ENCODE results near the gene RGS7.
"Not testable (repeated sequence)": the region's sequence is repeated elsewhere in the genome, so short reads cannot be mapped to it uniquely, and the experiment has no call there.

Gene RGS7

DNA sequence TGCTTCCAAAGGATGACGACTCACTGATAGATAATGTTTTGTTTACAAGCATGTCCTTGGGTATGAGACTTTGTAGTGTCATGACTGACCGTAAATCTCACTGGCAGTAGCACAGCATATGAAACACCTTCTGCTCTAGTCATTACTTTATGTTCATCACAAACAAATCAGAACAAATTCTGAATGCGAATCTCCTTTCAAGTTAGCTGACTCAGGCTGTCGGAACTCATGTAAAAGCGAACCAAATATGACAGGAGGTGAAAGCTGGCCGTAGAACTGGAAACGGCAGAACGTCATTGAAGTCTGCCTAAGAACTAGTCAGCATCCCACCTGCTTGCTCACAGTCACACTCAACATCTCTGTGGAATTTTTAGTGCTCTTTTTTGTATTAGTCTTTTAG is 143.9 kb downstream of the RGS7 start:
- no peak for DNase-seq (ENCODE audit: low read depth in 2 of 2)

DNA sequence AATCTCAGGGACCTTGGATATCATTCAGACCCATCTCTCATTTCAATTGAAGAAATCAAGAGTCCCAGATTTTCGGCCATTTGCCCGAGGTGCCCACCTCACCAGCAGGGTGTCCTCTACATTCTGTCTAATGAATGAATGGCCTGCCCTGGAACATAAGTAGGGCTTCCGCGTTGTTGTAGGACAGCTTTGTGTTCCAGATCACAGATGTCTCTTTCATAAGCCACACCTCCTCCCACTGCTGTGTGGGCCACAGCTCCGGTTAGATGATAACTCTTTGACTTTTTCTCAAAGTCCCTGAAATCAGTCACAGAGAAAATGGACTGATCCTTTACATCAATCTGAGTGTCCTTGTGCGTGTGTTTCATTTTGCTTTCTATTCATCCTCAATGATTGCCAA is 144.4 kb downstream of the RGS7 start:
- DNase-seq (ENCODE audit: low read depth in 2 of 2) = no peak

DNA sequence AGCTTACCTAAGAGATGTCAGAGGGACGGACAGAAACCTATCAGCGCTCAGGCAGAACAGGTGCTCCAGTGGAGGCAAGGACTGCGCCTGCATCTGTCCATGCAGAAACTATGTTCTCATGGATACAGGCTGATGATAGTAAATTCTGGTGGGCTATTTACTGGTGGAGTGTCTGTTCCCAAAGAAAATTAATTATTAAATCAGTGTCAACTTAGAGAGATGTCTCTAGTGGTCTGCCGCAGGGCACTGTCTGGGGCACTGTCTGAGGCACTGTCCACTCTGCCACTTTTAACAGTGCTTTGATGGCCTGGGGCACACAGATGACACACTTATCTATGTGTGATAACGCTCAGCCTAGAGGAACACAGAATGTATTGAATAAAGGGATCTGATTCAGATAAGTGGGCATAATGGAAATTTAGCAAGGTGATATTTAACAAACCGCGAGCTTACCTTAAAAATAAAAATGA is 148.1 kb downstream of the RGS7 start:
- DNase-seq (ENCODE audit: low read depth in 2 of 2) = no peak

DNA sequence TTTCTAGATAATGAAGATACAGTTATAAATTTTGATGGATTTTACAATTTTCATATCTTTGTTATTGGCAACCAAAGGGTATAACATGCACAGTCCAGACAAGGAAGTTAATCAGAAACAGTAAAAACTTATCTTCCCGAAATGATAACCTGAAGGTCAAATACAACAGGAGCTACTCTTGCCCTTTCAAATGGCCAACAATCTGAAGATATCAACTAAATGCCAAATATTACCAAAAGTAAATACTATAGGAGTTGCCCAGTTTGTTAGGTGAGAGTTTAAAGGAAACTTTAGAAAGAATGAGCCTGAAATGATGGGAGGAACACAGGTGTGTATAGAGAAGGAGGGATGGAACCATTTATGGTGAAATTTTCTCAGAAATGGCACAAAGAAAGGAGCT is 153.2 kb downstream of the RGS7 start:
- no peak for DNase-seq (ENCODE audit: low read depth in 2 of 2)

DNA sequence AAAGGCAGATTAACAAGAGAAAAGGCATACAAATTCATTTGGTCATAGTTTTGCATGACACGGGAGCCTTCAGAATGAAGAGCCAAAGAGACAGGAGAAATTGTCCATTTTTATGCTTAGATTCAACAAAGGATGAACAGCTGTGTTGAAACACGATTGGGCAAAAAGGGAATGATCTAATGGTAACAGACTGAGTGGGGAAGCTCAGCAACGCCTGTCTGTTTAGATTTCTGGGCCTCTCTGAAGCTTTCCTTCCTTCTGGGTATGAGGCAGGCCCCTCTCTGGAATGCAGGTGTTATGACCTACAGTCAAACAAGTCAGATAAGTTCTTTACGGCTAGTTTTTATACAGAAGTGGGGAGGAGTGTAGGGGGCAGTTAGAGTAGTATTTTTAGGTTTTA is 154.6 kb downstream of the RGS7 start:
- no peak for DNase-seq (ENCODE audit: low read depth in 2 of 2)

DNA sequence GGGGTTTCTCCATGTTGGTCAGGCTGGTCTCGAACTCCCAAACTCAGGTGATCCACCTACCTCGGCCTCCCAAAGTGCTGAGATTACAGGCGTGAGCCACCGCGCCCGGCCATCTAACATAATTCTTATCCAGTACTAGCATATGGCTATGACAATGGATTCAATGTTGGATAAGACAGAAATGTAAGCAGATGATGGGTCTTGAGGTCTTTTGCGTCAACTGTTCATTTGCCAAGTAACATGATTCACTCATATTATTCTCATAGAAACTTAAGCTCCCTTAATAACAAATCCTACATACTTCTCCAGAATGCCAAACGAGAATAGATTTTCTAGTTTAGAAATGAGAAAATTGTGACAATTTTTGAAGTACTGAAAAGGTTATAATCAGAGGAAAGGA is 170.3 kb downstream of the RGS7 start:
- DNase-seq (ENCODE audit: low read depth in 2 of 2) = no peak

DNA sequence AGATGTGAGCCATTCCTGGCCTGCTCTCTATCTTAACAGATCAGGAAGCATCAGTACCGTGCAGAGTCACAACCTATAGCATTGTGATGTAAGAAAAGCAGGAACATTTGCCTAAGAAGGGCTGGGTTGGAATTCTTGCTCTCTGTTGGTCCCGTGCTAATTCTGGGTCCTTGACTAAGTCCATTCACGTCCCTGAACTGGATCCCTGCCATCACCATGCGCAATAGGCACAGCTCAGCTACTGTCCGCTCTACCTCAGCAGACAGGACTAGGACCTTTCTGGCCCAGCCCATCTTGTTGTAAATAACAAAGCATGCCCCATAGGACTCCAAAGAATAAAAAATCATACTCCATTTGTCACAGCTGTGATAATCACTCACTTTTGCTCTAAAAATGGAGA is 175.0 kb downstream of the RGS7 start:
- DNase-seq (ENCODE audit: low read depth in 2 of 2) = no peak

DNA sequence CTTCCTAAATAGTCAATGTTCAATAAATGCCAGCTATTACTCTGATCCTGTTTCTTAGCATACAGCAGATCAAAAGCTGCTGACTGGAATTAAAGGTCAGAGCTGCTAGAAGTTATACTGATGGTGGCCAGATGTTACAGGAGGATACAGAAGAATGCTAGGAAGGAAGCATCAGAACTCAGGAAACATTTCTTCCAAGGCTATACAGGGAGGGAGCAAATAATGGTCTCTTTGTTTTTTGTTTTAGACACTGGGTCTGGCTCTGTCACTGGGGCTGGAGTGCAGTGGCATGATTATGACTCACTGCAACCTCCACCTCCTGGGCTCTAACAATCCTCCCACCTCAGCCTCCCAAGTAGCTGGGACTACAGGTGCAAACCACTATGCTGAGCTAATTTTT is 175.5 kb downstream of the RGS7 start:
- DNase-seq (ENCODE audit: low read depth in 2 of 2) = no peak

DNA sequence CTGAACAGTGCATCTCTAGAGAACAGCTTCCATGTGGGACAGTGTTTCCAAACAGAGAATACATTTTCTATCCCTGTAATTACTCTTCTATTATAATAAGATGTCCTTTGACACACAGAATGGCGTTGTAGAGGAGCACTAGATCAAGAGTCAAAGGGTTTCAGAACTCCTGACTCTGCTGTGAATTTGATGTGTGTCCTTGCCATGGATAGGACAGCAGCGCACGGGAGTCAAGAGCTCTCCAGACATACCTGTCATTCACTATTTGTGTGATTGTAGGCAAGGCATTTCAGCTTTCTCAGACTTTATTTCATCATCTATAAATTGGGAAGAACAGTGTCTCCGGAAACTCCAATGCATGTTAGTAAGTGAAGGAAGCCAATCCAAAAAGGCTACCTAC is 176.4 kb downstream of the RGS7 start:
- no peak for DNase-seq (ENCODE audit: low read depth in 2 of 2)

DNA sequence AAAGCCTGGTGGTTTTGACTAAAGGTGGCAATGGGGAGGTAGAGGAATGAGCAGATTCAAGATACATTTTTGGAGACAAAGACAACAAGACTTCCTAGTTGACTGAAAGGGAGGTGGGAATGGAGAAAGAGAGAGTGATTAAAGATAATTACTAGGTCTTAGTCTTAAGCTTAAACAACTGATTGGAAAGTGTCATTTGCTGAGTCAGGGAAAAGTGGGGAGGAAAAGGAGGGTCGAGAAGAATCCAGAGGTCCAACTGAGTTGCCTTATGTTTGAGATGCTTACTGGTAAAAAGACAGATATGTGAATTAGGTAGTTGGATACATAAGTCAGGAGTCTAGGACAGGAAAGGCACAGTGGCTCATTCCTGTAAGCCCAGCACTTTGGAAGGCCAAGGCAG is 179.3 kb downstream of the RGS7 start:
- no peak for DNase-seq (ENCODE audit: low read depth in 2 of 2)

DNA sequence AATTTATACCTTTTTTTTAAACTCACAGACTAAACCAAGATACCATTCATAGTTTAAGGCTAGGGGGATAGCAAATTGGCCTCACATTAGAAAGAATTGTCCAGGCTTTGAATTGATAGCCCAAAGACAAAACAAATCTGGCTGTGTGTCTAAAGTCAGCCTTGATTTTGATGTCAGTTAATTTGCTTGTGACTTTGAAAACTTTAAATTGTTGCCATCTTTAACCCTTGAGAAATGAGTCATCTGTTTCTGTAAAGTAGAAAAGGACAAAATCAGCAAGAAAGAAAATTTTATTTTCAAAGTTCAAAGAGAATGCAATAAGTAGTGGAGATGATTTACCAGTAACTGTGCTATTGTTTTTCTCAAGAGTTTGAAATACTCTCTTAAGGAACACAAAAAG is 184.5 kb downstream of the RGS7 start:
- DNase-seq (ENCODE audit: low read depth in 2 of 2) = no peak

DNA sequence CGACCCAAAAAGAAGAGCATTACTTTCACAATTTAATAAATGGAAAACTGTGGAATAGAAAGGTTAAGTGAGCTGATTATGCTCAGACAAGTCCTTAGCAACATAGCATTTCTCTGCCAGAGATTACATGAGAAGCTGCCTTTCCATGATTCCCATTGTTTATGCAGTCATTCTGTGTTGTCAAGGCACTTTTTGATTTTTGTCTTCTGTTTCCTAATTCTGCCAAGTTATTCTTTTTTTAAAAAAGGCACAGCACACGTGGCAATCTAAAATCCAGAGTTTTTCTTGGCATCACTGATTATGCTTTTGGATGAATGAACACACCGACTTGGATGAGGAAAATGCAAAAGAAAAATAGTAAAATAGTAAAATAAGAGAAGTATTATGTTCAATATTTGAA is 185.0 kb downstream of the RGS7 start:
- DNase-seq (ENCODE audit: low read depth in 2 of 2) = no peak

DNA sequence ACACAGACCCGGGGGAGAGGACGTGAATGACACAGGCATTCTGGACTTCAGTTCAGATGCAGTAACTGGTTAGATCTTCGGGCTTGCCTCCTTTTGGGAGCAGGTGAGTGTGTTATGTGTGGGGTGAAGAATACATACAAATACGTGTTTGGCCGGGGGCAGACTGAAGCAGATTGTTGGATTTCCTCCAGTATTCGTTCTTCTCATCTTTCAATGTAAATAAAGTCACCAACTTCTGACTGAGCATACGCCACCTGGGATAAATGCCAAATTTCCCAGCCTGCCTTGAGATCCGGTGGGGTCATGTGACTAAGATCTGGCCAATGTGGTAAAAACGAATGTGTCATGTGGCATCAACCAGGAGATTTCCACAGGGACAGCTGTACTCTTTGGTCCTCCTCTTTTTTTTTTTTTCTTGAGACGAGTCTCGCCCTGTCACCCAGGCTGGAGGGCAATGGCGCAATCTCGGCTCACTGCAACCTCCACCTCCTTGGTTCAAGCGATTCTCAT is 189.8 kb downstream of the RGS7 start:
- no peak for DNase-seq (ENCODE audit: low read depth in 2 of 2)

DNA sequence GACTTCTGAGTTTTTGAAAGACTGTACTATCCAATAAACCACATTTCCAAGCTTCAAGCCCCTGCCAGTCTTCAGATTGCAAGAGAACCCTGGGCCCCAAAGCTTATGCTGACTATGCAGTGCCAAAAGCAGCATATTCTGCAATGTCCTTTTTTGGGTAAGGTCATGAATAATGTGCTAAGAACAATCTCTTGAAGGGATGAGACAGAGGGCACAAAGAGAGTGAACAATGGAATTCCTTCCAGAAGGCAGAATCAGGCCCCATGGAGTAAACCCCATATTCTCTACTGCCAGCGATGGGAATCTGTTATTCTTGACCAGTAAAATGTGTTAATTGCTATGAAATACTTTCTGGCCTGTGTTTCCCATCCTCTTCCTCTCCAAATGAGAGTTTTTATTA is 190.4 kb downstream of the RGS7 start:
- DNase-seq (ENCODE audit: low read depth in 2 of 2) = no peak

DNA sequence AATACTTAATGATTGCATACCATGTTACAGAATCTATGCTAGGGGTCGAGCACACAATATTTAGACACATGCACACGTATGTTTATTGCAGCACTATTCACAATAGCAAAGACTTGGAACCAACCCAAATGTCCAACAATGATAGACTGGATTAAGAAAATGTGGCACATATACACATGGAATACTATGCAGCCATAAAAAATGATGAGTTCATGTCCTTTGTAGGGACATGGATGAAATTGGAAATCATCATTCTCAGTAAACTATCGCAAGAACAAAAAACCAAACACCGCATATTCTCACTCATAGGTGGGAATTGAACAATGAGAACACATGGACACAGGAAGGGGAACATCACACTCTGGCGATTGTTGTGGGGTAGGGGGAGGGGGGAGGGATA is 191.7 kb downstream of the RGS7 start:
- DNase-seq (ENCODE audit: low read depth in 2 of 2) = not testable (repeated sequence)

DNA sequence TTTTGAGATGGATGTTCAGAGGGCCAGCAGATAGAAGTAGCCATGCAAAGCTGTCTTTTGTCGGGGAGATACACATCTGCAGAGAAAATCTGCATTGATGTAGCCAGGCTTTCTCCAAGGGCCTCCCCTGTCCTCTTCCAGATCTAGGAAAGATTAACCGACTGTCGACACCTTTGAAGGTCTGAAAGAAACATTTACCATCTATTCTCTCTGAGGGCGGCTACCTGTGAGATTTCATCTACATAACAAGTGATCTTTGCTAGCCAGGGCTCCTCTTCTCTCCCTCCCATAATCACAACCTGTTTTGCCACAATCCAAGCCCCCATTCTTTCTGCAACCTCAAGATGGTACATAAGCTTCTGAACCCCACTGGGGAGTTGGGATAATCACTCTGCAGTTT is 193.6 kb downstream of the RGS7 start:
- DNase-seq (ENCODE audit: low read depth in 2 of 2) = no peak

DNA sequence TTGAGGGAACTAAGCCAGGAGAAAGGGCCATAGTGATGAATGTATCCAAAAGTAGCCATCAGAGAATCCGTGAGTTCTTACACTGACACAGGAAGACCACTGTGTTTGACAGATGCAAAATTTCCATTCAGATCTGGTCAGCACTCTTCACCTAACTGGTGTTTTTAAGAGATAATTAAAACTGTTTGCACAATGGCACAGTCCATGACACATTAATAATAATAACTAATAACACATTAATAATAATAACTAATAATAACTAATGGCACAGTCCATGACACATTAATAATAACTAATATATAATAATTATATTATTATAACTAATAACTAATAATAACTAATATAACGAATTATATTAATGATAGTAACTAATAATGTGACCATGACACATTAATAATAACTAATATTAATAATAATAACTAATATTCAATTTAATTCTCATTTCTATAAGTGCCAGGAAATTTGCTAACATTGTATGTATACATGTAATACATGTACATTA is 195.8 kb downstream of the RGS7 start:
- DNase-seq (ENCODE audit: low read depth in 2 of 2) = no peak

DNA sequence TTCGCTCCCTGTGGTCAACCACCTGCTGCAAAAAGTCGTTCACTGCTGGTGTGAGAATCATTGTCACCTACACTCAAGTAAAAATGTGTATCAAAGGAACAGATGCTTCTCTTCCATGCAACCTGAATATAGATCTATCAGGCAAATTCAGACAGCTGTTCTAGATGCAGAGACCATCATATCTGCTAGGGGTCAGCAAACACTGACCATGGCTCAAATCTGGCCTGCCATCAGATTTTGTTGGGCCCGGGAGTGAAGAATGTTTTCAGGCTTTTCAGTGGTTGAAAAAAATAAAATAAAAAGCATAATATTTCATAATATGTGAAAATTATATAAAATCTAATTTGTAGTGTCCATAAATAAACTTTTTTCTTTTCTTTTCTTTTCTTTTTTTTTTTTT is 199.6 kb downstream of the RGS7 start:
- DNase-seq (ENCODE audit: low read depth in 2 of 2) = no peak

DNA sequence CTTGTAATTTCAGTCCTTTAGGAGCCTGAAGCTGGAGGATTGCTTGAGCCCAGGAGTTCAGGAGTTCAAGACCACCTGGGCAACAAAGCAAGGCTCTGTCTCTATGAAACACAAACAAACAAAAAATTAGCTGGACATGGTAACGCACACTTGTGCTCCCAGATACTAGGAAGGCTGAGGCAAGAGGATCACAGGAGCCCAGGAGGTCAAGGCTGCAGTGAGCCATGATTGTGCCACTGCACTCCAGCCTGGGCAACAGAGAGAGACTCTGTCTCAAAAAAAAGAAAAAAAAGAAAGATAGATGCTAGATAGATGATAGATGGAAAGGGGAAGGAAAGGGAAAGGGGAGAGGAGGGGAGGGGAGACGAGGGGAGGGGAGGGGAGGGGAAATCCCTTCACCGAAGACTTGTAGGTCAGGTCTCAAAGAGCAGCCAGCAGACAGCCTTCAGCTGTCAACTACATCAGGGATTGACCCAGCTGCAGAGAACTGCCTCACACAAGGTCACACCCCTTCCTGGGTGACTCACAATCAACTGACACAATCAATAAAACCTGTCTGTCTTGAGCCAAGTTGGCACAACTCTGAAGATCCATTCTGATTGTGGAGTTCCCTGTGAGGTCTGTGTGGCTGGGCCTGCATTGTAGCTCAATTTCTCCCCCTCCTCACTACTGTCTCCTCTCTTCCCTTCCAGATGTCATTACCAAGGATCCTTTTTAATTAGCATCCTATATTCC is 200.6 kb downstream of the RGS7 start:
- DNase-seq (ENCODE audit: low read depth in 2 of 2) = no peak

DNA sequence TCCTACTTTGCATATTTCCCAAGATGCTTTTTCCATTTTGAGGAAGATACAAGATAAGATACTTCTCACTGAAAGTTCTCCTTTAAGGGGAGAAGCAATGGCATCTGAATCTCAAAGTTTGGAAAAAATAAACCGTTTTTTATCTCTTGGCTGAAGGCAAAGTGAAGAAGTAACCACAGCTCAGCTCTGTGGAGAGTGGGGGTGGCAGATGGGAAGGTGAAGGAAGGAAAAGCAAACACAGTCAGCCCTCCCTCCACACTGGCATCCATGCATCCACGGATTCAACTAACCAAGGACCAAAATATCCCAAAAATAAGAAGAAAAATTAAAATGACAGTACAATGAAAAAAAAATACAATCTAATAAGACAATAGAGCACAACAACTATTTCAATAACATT is 211.1 kb downstream of the RGS7 start:
- no peak for DNase-seq (ENCODE audit: low read depth in 2 of 2)

DNA sequence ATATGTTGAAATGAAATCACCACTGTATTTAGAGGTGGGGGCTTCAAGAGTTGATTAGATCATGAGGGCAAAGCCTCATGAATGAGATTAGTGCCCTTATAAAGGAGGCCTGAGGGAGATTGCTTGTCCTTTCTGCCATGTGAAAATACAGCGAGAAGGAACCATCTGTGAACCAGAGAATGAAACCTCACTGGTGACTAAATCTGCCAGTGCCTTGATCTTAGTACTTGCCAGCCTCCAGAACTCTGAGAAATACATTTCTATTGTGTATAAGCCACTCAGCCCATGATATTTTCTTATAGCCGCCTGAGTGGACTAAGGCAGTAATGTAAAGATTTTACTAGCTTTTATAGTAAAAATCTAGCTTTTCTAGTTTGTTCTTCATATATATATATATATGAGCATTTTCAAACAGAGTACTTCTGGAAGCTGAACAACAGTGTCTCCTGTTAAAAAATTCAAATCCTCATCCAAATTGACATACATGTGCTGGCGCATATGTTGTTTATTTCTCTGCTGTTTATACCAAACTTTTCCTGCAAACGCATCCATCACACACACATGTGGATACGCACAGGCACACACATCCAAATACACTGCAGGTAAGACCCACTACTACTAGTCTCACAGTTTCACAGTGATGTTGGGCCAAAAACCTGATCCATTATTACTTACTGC is 213.1 kb downstream of the RGS7 start:
- no peak for DNase-seq (ENCODE audit: low read depth in 2 of 2)

DNA sequence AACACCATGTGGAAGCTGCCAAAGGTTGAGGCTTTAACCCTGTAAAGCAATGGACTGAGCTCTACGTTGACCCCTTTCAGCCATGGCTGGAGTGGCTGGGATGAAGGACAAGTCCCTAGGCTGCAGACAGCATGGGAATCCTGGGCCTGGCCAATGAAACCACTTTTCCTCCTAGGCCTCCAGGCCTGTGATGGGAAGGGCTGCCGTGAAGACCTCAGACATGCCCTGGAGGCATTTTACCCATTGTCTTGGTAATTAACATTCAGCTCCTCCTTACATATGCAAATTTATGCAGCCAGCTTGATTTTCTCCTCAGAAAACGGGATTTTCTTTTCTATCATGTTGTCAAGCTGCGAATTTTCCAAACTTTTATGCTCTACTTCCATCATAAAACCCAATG is 214.5 kb downstream of the RGS7 start:
- no peak for DNase-seq (ENCODE audit: low read depth in 2 of 2)

DNA sequence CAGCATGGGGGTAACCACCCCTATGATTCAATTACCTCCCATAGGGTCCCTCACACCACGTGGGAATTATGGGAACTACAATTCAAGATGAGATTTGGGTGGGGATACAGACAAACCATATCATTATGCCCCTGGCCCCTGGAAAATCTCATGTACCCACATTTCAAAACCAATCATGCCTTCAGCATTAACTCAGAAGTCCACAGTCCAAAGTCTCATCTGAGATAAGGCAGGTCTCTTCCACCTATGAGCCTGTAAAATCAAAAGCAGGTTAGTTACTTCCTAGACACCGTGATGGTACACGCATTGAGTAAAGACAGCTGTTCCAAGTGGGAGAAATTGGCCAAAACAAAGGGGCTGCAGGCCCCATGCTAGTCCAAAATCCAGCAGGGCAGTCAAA is 215.4 kb downstream of the RGS7 start:
- not testable (repeated sequence) for DNase-seq (ENCODE audit: low read depth in 2 of 2)
